GM18499 (cell line): ENCODE data around the gene LLGL1.

Source experiments
- ATAC-seq: cut with Tn5 transposase; IDR thresholded peaks from one replicate; pipeline ENCODE4 v1.9.1; 2021; ENCODE audit warnings: moderate number of reproducible peaks; ENCODE audit not compliant: insufficient read depth, unreplicated experiment

The LLGL1 gene

GRCh38 chr17:18263885-18264682 is 38.6 kb downstream of the LLGL1 start:
- no peak for ATAC-seq

GRCh38 chr17:18267366-18267765 is 41.9 kb downstream of the LLGL1 start:
- no peak for ATAC-seq

- no peak for ATAC-seq
These were observed 42.7 kb downstream of the LLGL1 start for GRCh38 chr17:18267927-18268711.

GRCh38 chr17:18270046-18270931 is 44.9 kb downstream of the LLGL1 start:
- ATAC-seq = no peak

GRCh38 chr17:18277076-18277475 is 51.6 kb downstream of the LLGL1 start:
- no peak for ATAC-seq

GRCh38 chr17:18278867-18279266 is 53.4 kb downstream of the LLGL1 start:
- ATAC-seq = no peak

GRCh38 chr17:18280249-18280648 is 54.8 kb downstream of the LLGL1 start:
- no peak for ATAC-seq

- no peak for ATAC-seq
These were observed 55.4 kb downstream of the LLGL1 start for GRCh38 chr17:18280766-18281371.

- no peak for ATAC-seq
These were observed 56.4 kb downstream of the LLGL1 start for GRCh38 chr17:18281788-18282187.

GRCh38 chr17:18285296-18285695 is 59.9 kb downstream of the LLGL1 start:
- ATAC-seq = no peak

GRCh38 chr17:18291718-18292540 is 66.5 kb downstream of the LLGL1 start:
- ATAC-seq = no peak
